ENCODE results near the gene C14orf180. TPM values are rescaled to one million over a fixed set of nuclear protein-coding genes. Genes with fewer than 3 reads are reported as not detected.

The C14orf180 gene
- total RNA-seq, 2 experiments from 2014 or later = not detected

GRCh38 chr14:104546591-104547309, 32.8 kb upstream of the C14orf180 start:
- no peaks in the 10 kb centered on the region for H3K9me3 Mint-ChIP-seq
- H3K27ac Mint-ChIP-seq = no peak overlapping the region
- ChIA-PET CTCF (no interaction called here), POLR2A (no interaction called here)
- no peaks in the 10 kb centered on the region for H3K36me3 Mint-ChIP-seq (ENCODE audit: low read depth)
- no peaks in the 10 kb centered on the region for H3K4me1 Mint-ChIP-seq
- no peak overlapping the region for H3K4me3 Mint-ChIP-seq
- H3K27me3 Mint-ChIP-seq = peaks cover 7% of the 10 kb centered on the region
- no peak for DNase-seq

DNA sequence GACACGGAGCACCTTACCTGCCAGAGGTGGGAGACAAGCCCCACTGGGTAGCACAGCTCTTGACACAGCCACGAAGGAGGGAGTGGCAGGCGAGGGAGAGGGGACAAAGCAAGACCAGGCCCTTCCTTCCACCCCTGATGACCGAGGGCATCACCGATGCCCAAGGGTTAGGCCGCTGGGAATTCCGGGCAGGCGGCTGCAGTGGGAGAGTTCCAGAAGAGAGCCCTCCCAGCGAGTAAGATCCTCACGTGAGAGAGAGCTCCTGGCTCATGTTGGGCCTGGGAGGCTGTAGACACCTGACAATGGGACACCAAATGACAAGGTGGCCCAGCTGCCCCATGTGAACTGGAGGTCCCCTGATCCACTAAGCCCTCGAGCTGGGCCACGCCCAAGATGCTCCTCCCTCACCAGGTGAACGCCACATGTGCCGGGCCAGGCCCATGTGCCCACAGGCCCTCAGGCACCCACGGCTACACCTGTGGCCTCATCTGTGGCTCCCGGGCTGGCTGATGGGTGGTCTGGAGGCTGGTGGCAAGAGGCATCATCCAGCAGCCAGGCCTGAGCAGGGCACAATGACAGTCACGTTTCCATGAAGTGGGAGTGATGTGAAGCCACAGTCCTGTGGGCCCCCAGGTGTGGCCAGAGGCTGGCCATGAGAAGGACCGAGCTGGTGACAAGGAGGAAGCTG, 32.1 kb upstream of the C14orf180 start:
- Mint-ChIP-seq H3K27ac (no peak overlapping the region), H3K4me3 (no peak overlapping the region), H3K4me1 (no peaks in the 10 kb centered on the region), H3K9me3 (no peaks in the 10 kb centered on the region), H3K36me3 (ENCODE audit: low read depth) (no peaks in the 10 kb centered on the region), H3K27me3 (peaks cover 5% of the 10 kb centered on the region)
- ChIA-PET POLR2A (no interaction called here), CTCF (no interaction called here)
- DNase-seq = no peak

GRCh38 chr14:104547998-104548700, 31.4 kb upstream of the C14orf180 start:
- no peak for DNase-seq
- Mint-ChIP-seq H3K4me3 (no peak overlapping the region), H3K9me3 (no peaks in the 10 kb centered on the region), H3K27me3 (peaks cover 3% of the 10 kb centered on the region), H3K4me1 (no peaks in the 10 kb centered on the region), H3K36me3 (ENCODE audit: low read depth) (no peaks in the 10 kb centered on the region), H3K27ac (no peak overlapping the region)
- POLR2A ChIA-PET = no interaction called here
- CTCF ChIA-PET = no interaction called here

GRCh38 chr14:104548802-104549535, 30.6 kb upstream of the C14orf180 start:
- CTCF ChIA-PET = no interaction called here
- Mint-ChIP-seq H3K4me3 (no peak overlapping the region), H3K9me3 (no peaks in the 10 kb centered on the region), H3K27me3 (no peaks in the 10 kb centered on the region), H3K4me1 (no peaks in the 10 kb centered on the region), H3K36me3 (ENCODE audit: low read depth) (no peaks in the 10 kb centered on the region), H3K27ac (no peak overlapping the region)
- POLR2A ChIA-PET = no interaction called here
- no peak for DNase-seq

- Mint-ChIP-seq H3K27me3 (no peaks in the 10 kb centered on the region), H3K27ac (no peak overlapping the region), H3K36me3 (ENCODE audit: low read depth) (no peaks in the 10 kb centered on the region), H3K9me3 (no peaks in the 10 kb centered on the region), H3K4me3 (no peak overlapping the region), H3K4me1 (no peaks in the 10 kb centered on the region)
- no peak for DNase-seq
- ChIA-PET CTCF (no interaction called here), POLR2A (no interaction called here)
Measured at GRCh38 chr14:104549536-104550339, 29.8 kb upstream of the C14orf180 start.

GRCh38 chr14:104550340-104550860, 29.2 kb upstream of the C14orf180 start:
- CTCF ChIA-PET = no interaction called here
- H3K27me3 Mint-ChIP-seq = no peaks in the 10 kb centered on the region
- no peaks in the 10 kb centered on the region for H3K36me3 Mint-ChIP-seq (ENCODE audit: low read depth)
- no peak for DNase-seq
- POLR2A ChIA-PET = no interaction called here
- H3K4me1 Mint-ChIP-seq = no peaks in the 10 kb centered on the region
- H3K4me3 Mint-ChIP-seq = no peak overlapping the region
- no peaks in the 10 kb centered on the region for H3K9me3 Mint-ChIP-seq
- no peak overlapping the region for H3K27ac Mint-ChIP-seq

DNA sequence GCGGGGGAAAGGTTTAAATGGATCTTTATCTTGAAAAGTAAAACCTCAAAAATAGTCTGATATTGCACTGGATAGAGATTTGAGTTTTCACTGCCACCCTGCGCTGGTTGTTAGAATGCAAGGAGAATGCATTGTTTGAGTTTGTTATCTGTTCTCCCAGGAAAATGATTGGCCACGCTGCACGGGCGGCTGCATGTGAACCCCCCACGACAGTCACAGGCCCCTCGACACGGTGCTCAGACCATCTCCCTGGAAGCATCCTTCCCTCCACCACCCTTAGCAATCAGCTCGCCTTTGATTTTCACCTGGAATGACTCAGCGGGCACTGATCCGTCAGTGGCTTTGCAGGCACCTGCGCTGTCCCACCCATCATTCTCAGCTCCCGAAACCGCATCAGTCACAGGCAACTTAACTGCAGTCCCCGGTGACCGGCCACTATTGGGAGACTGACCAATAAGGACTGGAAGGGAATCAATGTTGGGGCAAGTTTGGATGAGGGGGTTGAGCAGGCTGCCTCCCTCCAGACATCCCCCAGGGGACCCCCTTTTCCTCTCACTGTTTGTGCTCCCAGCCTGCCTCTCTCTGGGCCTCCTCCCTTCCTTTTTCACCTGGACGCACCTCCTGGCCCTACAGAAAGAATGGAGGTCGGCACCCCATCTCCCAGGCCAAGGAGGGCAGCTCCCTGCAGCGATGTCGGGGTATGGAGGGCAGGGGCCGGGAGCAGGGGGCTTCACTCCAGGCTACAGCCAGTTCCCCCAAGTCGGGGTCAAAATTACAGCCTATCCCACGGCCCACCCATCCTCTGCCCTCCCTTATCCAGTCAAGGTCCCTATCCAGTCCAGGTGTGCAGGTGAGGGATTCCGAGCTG, 28.5 kb upstream of the C14orf180 start:
- no peak overlapping the region for H3K27ac Mint-ChIP-seq
- no peaks in the 10 kb centered on the region for H3K4me1 Mint-ChIP-seq
- no peaks in the 10 kb centered on the region for H3K9me3 Mint-ChIP-seq
- H3K27me3 Mint-ChIP-seq = no peaks in the 10 kb centered on the region
- DNase-seq = no peak
- ChIA-PET CTCF (no interaction called here), POLR2A (no interaction called here)
- H3K4me3 Mint-ChIP-seq = no peak overlapping the region
- H3K36me3 Mint-ChIP-seq (ENCODE audit: low read depth) = no peaks in the 10 kb centered on the region

DNA sequence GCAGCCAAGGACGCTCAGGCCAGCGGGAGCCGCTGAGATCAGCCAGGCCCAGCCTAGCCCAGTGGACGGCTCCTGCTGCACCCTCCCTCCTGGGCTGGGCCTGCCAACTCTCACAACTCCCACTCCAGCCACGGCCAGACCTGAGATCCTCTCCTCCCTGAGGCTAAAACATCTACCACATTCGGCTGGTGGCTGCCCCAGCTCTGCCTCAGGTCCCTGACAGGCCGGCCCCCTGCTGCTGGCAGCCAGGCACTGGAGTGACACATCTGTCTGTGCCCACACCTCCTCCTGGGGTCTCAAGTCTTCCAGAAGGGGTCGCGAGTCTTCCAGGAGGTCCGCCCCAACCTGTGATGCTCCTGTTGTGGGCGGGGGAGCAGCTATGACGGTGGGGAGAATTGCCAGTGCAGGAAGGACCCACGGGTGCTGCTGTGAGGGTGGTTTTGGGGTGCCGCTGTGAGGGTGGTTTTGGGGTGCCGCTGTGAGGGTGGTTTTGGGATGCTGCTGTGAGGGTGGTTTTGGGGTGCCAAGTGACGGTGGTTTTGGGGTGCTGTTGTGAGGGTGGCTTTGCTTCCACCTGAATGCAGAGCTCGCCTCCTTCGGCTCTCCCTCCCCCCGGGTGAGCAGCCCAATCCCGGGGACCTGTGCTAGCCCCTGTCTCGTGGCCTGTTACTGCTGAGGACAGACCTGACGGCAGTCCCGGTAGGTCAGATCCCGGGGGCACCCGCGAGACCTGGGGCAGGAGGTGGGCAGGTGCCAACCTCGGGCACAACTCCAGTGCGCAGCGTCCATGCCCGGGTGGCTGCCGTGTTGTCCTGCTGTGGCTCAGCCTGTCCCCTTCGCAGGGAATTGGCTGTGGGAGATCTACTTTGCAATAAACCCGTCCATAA, 27.5 kb upstream of the C14orf180 start:
- Mint-ChIP-seq H3K27ac (no peak overlapping the region), H3K4me3 (no peak overlapping the region), H3K4me1 (no peaks in the 10 kb centered on the region), H3K9me3 (no peaks in the 10 kb centered on the region), H3K36me3 (ENCODE audit: low read depth) (no peaks in the 10 kb centered on the region), H3K27me3 (no peaks in the 10 kb centered on the region)
- POLR2A ChIA-PET = no interaction called here
- no peak for DNase-seq
- CTCF ChIA-PET = no interaction called here

GRCh38 chr14:104552738-104553125, 26.8 kb upstream of the C14orf180 start:
- Mint-ChIP-seq H3K4me3 (no peak overlapping the region), H3K9me3 (no peaks in the 10 kb centered on the region), H3K27me3 (no peaks in the 10 kb centered on the region), H3K36me3 (ENCODE audit: low read depth) (no peaks in the 10 kb centered on the region), H3K4me1 (no peaks in the 10 kb centered on the region), H3K27ac (no peak overlapping the region)
- ChIA-PET CTCF (no interaction called here), POLR2A (no interaction called here)
- DNase-seq = no peak

DNA sequence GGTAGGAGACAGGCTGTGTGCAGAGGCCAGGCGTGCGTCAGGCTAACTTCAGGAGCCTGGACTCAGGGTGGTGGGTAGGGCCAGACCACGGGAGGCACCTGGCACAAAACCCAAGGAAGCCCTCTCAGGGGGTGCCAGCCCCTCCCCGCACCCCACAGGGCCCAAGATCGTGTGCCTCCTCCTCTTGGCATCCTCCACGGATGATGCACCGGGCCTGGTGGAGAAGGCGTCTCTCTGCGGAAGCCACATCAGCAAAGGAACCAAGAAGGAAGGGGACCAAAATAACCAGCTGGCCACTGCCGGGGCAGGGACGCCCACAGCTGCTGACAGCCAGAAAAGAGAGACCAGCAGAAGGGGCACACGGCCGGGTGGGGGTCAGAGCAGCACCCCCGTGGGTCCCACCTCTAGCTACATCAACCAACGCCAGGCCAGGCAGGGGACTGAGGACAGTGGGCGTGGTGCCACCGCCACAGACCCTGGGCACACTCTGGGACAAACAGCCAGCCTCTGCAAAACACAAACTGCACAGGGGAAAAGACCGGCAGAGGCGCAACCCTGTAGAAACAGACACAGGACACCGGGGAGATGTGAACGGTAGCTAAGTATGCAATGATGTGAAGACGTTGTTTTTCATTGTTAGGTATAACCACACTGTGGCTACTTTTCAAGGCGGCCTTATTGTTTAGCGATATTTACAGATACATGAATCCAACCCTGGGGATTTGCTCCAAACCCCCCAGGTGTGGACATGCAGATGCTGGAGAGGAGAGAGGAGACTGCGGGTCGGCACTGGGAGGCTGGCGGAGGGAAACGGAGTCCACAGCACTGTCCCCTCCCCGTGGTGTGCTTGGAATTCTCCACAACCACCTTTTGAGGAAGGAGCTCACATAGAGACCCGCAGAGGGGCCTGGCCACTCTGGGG, 26.1 kb upstream of the C14orf180 start:
- CTCF ChIA-PET = no interaction called here

More for the DNA sequence above, 26.1 kb upstream of the C14orf180 start:
- POLR2A ChIA-PET = no interaction called here
- Mint-ChIP-seq H3K9me3 (no peaks in the 10 kb centered on the region), H3K36me3 (ENCODE audit: low read depth) (no peaks in the 10 kb centered on the region), H3K4me1 (no peaks in the 10 kb centered on the region), H3K4me3 (no peak overlapping the region), H3K27ac (no peak overlapping the region), H3K27me3 (no peaks in the 10 kb centered on the region)
- DNase-seq = no peak

Measured in activated CD4-positive, alpha-beta memory T cell treated with anti-CD3 and anti-CD28 coated beads, Interleukin-2, amount 10 ng/mL, durations not matched to agents 7 days and 5 days (primary cell).